ENCODE measurements around the gene QPCT.
"Not testable (repeated sequence)": the region's sequence is repeated elsewhere in the genome, so short reads cannot be mapped to it uniquely, and the experiment has no call there.

QPCT gene

DNA sequence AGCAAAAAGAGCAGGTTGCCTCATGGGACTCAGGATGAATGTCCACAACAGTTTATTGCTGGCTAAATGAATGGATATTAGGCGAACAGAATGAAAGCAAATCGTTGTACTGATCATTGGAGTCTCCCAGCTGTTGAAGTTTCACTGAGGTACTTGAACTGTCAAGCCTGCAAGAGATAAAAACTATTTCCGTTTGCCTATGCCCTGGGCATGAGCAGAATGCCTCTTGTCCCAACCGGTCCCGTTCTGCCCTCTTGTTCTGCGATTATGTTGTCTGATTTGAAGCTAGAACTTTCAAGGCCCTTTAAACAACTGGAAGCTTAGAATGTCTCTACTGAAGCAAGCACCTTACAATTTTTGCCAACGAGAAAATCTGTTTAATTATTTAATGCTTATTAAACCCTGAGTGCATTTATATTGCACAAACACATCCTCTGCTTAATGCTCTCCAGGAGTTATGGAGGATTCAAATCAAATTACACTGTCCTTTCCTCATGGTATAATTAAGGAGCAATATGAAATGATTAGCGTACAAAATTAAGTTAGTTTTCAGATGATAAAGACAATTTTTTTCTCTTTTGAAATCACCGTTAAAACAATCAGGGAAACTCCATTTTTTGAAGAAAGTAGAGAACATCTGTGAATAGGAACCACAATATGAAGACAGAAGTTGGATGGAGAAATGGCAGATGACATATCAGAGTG lies 17.7 kb downstream of the QPCT start:
- FAIRE-seq = no peak

DNA sequence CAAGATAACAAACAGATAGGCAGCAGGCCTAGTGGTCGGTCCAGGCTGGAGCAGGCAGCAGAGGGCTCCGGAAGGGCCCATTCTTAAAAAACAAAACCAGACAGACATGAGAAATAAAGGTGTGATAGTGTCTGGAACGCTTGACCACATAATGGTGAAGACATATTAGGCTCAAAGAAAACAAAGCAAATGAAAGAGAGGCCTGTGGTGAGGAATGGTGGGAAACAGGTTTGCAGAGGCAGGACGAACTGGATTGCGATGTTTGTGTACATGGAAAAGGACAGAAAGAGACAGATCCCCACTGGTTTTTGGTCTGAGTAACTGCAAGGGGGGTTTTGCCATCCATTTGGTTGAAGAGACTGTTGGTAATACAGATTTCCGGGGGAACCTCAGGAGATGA lies 19.9 kb downstream of the QPCT start:
- no peak for FAIRE-seq

DNA sequence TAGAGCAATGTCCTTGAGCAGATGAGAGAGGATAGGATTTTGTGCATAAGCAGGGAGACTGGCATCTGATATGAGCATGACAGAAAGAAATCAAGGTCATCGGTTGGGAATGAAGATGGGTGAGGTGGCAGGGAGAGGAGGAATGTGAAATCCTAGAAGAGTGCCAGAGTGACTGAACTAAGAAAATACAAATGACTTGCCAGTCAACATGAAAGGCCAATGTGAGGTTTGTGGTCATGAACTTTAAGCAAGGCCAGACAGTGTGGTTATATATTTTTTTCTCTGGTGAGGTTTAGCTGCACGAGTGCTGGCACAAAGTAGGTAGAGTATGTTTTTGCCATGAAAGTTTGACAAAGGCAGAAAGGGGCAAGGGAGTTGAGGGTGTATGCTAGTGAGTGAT lies 21.2 kb downstream of the QPCT start:
- no peak for FAIRE-seq

DNA sequence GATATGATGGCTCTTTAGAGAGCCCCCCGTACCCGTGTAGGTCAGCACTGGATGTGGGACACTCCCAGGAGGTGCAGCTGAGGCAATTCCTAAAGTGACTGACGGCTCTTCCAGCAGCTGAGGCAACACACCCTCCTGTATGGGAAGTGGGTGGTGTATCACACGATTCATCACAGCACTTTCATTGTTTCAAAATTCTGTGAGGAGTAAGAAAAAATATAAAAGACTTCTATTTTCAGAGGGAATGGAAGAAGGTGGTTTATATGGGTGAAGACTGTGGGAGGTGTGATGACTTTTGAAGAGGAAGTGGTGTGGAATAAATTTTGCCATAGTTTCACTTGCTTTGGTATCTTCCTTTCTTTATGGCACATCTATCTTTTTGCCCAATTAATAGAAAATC lies 22.3 kb downstream of the QPCT start:
- no peak for FAIRE-seq

DNA sequence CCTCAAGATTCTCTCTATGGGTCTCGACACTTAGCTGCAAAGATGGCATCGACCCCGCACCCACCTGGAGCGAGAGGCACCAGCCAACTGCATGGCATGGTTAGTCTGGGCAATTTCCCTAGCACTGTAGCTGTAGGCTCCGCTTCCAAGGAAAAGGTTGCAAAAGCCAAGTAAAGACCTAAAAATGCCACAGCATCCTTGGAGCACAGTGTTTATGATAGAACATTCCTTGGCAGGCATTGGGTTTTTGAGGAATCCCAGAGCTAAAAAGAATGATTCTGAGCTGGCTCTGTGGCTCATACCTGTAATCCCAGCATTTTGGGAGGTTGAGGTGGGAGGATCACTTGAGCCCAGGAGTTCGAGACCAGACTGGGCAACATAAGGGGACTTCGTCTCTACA lies 22.9 kb downstream of the QPCT start:
- FAIRE-seq = no peak

DNA sequence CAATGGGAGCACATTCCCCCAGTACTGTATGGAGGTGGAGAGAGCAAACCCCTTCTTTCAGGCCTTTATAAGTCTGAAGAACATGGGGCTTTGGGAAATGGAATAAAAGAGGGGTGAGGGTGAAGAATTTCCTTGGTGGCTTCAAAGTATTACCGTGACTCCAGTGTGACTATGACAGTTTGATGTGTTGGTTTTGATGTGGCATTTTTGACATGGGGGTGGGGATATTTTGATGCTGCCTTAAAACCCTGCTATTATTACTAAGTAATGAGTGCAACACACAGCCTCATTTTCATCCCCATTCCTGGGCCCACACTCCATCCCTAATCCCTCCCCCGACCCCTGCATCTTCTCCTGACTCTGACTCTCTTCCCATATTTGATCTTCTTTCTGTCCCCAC lies 23.6 kb downstream of the QPCT start:
- no peak for FAIRE-seq

DNA sequence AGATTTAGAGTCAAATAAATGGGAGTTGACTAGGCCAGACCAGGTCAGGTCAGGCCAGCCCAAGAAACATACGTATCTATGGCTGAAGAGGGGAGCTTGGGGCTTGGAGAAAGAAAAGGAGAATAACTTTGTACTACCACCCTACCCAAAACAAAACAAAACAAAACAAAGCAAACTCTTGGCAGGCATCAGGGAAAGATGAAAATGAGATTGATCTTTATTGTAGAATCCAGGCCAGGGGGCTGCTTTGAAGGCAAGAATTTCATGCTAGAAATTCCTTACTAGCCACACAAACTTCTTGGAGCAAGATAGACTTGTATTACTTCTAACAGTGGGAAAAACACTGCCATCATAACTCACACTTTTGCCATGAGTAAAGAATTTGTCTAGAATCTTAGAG lies 26.2 kb downstream of the QPCT start:
- no peak for FAIRE-seq

DNA sequence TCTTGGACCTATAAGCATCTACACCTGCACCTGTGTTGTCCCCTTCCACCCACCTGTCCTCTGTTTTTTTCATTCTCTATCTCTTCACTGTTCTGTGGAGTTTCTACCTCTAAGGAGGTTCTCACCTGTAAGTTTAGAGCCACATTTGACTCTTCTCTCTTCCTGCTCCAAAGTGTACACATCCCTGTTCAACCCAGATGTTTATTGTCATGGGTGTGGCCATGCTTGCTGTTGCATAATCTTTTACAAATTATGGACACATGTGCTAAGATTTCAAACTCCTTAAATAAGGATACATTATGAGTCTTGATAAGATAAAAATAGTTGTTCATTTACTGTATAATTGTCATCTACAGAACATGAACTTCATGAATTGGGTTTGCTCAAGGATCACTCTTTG lies 27.6 kb downstream of the QPCT start:
- FAIRE-seq = no peak

DNA sequence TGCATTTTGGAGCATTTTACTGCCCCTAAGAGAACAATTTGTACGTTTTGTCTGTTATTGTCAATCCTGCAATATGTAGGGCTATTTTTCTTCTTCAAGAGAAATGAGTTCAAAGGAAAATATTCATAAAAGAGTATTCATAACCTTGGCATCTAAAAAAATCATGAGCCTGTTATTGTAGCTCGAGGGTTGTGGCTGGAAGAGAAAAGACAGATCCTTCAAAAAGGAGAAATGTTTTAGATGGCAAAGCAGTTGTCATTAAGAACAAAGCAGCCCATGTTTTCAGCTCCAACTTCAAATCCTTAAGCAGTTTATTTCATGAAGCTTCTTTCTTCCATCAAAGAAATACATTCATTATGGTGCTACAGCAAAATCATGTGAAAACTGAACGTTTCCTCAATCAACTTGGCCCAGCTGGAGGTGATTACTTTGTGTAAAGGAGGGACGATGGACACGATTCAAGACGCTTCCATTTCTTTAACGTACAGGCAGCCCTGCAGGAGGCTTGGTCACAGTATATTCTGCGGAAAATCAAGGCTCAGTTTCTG lies 31.4 kb downstream of the QPCT start:
- no peak for FAIRE-seq

DNA sequence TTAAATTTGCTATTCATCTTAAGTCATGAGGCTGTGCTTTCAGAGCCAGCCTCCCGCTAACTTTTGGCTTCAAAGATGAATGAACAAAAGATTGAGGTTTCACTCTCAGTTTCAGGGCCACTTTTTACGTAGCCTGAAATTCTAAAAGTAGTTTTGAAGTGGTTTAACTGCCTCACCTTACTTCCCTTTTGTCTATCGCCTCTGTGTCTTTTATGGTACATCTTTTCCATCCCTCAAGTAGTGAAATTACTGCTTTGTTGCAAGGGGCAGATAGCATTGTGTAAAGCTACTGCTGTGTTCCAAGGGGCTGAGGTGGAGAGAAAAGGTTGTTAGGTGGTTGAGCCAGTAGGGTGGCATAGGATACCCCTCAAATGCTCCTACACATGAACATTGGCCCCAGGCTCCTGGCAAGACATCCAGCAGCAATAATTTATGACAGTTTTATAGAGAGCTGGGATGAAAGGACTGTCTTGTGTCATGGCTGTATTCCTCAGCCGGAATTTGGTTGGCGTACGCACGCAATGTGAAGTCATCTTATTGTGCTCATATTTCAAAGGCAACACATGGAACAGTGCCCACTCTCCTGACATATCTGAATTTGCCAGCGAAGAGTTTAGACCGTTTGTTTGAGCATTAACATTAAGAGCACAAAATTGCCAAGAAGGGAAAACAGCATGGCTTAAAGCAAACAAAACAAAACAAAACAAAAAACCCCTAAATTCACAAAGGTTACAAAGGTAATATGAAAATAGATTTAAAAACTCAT lies 32.2 kb downstream of the QPCT start:
- no peak for FAIRE-seq

DNA sequence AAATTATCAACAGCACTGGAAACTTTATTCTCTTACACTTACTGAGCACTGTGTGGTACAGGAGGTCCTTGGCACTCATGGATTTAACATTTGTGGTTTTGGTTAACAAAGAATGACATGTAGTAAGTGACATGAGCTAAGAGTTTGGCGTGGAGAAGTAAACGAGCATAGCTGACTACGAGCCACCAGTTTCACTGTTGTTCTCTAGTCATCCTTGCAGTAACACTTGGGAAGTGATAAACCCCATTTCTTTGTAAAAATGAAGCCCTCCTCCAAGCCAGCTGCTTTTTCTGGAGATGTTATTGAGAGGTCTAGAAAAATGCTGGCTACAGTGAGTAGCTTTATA lies 32.7 kb downstream of the QPCT start:
- FAIRE-seq = no peak

DNA sequence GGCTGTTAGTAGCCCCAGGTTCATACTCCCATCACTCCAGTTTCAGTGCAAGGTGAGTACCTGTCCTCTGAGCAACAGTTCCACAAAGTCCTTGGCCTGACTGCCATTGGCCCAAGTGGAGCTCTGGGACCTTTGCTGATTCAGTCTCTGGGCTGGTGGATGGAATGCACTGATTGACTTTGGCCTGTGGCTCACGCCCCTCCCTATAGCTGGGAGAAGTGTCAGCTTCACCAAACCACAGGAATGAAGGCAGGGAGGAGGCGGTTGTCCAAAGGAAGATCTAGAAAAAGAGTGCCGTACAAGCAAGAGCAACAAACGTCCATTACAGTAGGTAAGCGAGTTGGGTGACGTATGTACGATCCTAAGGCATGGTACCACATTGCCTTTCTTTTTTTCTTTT lies 34.0 kb downstream of the QPCT start:
- FAIRE-seq = no peak

DNA sequence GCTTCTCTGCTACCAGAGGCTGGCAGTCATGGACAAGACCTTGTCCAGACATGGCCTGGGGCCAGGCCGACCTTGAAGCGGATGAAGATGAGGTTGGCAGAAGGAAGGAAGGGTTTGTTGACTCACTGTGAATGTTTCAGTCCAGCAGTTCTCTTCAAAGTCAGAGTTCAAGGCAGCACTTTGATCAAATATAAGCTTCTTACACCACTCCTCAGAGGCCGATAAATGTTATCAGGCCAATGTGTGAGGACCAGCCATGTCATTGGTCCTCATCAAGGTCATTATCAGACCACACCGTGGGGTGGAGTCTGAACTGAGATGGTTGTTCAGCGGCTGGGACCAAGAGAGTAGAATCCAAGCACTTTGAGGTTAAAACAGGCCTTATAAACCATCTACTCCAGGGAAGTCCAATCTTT lies 35.5 kb downstream of the QPCT start:
- no peak for FAIRE-seq

DNA sequence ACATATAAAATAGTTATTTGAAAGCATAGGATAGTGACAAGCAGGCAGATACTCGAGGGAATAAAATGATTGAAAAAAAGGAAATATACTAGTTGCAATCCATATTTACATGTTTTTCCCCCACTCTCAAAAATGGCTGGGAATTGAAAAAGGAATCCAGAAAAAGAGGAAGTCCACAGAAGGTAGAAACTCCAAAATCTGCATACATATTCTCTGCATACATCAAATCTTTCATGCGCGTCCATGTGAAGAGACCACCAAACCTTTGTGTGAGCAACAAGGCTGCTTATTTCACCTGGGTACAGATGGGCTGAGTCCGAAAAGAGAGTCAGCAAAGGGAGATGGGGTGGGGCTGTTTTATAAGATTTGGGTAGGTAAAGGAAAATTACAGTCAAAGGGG lies 36.4 kb downstream of the QPCT start:
- FAIRE-seq = not testable (repeated sequence)

DNA sequence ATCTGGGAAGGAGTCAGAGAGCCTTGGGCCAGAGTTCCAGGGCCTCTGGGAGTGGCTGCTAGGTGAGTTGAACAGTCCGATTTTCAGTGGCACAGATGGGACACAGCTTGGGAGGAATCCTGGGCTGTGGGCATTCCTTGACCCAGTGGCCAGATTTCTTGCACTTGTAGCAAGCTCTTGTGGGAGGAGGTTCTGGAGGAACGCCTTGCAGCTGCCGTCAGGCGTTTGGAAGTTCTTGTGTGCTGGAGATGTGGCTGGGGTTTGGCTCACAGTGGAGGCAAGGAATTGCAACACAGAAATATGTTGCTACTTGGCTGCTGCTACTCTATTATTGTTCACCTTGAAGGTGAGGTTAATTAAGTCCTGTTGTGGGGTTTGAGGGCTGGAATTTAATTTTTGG lies 39.8 kb downstream of the QPCT start:
- not testable (repeated sequence) for FAIRE-seq

DNA sequence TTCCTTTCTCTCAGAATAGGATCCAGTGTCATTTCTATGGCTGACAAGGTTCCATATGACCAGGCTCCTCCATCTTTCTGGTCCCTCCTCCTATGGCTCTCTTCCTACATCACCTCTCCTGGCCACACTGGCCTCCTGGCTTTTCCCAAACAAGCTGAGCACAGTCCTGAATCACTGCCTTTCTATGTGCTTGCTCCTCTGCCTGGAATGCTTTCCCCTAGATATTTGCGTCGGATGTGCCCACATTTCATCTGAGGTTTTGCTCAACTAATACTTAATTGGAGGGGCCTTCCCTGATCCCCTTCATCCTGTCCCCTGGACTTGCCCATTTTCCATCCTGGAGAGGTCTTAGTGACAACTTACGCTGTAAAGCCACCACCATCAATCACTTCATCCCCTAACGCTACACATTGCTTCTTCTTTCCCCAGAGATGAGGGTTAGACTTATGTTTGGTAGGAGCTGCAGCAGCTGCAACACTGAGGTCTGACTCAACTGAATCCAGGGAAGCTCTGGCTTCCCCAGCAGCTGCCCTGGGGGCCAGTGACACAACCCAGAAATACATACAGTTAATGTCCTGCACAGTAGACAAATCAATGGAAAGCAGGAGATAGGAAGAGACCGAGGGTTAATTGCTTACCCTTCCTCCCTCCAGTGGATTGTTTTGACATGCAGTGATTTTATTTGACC lies 42.9 kb downstream of the QPCT start:
- no peak for FAIRE-seq

DNA sequence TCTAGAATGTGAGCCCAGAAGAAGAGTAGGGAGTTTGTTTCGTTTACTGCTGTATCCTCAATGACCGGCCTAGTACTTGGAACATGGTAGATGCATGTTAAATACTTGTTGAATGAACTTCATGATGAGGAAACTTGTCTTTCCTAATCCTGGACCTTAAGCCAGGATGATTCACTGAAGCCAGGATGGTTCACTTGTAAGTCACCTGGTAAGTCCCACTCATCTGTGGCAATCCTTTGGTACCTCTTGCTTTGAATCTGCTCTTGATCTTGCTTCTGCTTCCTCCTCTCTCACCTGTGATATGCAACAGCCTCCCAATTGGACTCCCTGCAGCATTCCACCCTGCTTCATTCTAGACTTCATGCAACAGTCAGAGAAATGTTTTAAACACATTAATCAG lies 43.6 kb downstream of the QPCT start:
- FAIRE-seq = no peak

DNA sequence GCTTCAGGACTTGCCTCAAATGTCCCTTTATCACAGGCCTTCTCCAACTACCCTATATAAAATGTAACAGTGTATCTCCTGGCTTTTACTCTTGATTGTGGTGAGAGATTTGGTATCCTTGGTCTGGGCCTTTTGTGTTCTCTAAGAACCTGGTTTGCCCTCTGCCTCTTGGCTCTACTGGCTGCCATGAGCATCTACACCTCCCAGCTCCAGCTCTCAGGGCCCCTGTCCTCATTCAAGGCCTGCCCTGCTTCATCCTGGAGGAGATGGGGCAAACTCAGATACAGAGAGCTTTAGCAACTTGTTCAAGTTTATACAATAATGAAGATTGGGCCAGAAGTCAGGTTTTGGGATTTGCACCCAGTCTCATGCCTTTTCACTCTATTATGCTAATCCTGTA lies 45.0 kb downstream of the QPCT start:
- FAIRE-seq = no peak

DNA sequence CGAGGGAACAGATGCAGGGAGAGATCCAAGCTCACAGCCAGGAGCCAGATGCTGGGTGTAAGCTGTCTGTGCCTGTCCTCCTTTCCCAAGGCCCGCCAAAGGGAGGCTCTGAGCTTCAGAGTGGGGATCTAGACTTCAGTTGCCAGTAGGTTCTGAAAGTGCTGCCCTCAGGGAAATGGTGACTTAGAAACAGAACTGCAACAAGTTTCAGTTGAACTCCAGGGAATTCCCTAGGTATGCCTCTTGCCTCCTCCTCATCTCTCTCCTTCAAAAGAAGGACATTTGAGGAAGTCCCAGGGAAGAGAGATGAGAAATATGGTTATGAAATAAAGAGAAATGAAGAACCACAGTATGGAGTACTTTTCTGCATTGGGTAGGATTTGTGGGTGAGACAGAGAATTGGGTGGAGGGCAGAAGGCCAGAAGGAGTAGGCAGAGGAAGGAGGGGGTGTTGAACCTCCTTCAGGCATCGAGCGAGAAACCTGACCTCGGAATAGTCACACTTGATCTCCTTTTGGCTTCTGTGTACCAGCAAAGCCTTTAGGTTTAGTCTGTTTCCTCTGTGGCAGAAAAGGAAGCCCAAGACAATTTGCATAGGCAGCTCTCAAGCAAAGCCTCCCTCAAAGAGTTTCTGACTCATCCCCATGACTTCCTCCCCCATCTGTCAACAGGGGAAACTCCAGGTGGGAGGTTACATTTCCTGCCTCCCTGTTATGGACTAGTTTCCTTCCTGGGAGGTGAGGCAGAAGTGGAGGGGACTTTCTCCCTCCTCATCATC lies 45.7 kb downstream of the QPCT start:
- FAIRE-seq = no peak

DNA sequence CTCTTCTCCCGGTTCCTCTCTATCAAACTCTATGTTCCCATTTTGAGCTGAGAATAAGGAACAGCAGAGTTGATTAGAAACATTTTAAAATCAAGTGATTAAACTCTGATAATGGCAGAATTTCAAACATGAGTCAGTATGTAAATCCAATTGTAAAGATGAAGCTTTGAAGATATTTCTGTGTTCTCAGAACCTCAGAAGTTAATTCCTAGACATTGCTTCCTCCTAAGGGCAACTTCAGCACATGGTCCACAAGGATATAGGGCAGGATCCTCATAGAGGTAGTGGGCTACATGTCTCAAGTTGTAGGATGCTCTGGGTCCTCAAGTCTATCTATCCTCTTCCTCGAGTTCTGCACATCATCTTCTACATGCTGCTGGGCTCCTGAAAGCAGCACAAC lies 46.3 kb downstream of the QPCT start:
- FAIRE-seq = no peak

DNA sequence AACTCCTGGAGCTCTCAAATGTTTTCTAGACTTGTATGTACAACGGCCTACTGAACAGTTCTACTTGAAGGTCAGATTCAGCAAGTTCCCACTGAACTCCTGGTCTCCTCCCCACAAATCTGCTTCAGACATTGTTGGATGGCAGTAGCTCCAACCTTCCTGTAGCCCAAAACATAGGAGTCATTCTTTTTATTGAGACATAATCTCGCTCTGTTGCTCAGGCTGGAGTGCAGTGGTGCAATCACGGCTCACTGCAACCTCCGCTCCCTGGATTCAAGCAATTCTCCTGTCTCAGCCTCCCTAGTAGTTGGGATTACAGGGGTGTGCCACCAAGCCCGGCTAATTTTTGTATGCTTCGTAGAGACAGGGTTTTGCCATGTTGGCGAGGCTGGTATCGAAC lies 47.3 kb downstream of the QPCT start:
- FAIRE-seq = no peak

DNA sequence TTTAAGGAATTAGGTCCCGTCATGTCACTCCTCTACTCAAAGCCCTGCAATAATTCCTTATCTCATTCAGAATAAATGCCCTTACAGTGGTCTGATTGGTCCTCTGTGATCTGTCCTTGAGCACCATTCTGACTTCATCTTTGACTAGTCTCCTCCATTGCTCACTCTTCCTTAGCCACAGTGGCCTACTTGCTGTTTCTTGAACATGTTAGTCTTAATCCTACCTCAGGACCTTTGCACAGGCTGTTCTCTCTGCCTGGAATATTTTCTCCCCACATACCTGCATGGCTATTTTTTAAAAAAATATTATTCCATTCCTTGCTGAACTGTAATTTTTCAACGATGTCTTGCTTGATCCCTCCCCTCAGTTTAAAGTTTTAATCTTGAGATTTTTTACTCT lies 48.0 kb downstream of the QPCT start:
- FAIRE-seq = no peak

DNA sequence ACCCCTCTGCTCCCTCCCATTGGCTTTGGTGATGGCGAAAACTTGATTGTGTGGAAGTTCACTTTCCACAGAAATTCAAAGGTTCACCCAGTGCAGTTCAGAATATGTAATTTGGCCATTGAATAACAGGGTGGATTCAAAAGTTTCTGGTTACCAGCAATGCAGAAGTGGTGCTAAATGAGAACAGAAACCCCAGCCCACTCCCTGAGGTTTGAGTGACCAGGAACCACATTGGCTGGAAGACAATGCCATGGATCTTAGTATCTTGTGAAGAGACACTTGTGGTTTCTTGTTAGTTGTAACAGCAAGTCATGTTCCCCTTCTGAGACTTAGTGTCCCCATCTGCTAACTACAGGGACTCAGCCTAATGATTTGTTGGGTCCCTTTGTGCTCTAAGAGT lies 49.8 kb downstream of the QPCT start:
- FAIRE-seq = no peak
